Epithelial cell of esophagus (primary cell): ENCODE results near the gene DDX59.
A peak's percentile ranks its signal among the peaks of the same experiment; 100 is the strongest.
"Not testable (repeated sequence)": the region's sequence is repeated elsewhere in the genome, so short reads cannot be mapped to it uniquely, and the experiment has no call there.

Experiments
- DNase-seq: peaks from one replicate; pipeline ENCODE4 v3.0.0; 2010; ENCODE audit warnings: low read depth
- H3K4me3 ChIP-seq: 2 replicates; pipeline ENCODE4 v1.5.1; 2011; ENCODE audit warnings: mild to moderate bottlenecking, low read length, control low read depth
- TF ChIP-seq, protein P1 (sequence below): IDR thresholded peaks from 2 replicates; pipeline ENCODE4 v1.5.1; 2011; ENCODE audit warnings: low read depth, mild to moderate bottlenecking, low read length, control low read depth, inconsistent platforms; ENCODE audit not compliant: insufficient read depth; ENCODE audit errors: missing control alignments

Gene DDX59

DNA sequence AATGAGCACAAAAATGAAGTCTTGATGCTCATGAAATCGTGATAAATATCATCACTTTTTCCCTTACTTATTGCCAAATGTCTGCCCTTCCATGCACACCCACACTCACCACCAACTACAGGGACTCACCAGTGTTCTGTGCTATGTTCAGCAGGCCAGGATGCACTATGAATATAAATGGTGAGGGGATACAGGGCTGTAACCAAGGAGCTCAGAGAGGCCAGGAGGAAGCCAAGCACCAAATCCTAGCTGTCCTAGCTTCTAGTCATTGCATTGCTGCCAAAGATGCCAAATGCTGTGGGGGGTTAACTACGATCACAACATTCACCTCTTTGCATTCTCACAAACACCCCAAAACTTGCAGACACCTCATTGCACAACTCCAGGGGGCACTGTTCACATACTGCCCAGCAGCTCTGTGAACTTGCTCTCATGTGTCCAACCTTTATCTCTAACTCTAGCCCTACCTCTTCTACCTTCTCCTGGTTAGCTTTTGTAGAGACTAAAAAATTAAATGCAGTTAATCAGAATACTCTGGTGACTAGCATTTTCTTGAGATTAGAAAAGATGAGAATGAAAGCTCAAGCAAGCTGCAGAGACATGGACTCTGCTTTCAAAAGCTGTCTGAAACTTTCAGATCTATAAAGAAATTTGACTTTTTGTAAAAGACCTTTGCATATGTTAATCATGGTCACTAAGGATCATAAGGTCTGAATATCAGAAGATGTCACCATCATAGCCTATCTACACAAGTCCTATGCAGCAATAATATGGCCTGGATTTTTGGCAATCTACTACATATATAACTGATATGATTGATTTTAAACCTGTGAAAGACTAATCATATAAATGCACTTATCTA, 35.2 kb downstream of the DDX59 start:
- TF ChIP-seq, protein P1, sequence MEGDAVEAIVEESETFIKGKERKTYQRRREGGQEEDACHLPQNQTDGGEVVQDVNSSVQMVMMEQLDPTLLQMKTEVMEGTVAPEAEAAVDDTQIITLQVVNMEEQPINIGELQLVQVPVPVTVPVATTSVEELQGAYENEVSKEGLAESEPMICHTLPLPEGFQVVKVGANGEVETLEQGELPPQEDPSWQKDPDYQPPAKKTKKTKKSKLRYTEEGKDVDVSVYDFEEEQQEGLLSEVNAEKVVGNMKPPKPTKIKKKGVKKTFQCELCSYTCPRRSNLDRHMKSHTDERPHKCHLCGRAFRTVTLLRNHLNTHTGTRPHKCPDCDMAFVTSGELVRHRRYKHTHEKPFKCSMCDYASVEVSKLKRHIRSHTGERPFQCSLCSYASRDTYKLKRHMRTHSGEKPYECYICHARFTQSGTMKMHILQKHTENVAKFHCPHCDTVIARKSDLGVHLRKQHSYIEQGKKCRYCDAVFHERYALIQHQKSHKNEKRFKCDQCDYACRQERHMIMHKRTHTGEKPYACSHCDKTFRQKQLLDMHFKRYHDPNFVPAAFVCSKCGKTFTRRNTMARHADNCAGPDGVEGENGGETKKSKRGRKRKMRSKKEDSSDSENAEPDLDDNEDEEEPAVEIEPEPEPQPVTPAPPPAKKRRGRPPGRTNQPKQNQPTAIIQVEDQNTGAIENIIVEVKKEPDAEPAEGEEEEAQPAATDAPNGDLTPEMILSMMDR = peak; percentile 16
- no peak overlapping the region for H3K4me3 ChIP-seq
- DNase-seq = no peak

DNA sequence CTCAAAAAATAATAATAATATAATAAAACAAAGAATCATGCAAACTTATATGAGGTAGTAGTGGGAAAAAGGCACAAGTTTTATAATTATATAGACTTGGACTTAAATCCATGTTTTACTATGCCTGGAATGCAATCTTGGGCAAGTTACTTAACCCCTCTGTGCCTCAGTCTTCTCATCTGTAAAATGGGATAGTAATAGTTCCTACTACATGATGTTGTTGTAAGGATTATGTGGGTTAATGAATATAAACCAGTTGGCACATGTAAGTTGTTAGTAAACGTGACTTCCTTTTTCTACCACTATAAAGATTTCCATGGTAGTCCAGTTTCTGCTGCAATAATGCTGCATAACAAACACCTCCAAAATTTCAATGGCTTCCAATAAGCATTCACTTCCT, 38.3 kb downstream of the DDX59 start:
- TF ChIP-seq, protein P1 = no peak
- H3K4me3 ChIP-seq = no peak overlapping the region
- no peak for DNase-seq

DNA sequence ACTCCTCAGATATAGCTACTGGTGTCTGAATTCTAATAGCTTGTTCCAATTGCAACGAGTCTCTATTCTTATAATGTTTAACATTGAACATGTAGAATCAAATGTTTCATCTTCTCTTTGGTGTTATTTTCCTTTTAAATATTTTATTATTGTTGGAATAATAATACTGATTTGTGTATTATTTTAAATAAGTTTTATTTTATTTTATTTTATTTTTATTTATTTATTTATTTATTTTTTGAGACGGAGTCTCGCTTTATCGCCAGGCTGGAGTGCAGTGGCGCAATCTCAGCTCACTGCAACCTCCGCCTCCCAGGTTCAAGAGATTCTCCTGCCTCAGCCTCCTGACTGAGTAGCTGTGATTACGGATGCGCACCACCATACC, 39.2 kb downstream of the DDX59 start:
- DNase-seq, H3K4me3 ChIP-seq: not testable (repeated sequence)

DNA sequence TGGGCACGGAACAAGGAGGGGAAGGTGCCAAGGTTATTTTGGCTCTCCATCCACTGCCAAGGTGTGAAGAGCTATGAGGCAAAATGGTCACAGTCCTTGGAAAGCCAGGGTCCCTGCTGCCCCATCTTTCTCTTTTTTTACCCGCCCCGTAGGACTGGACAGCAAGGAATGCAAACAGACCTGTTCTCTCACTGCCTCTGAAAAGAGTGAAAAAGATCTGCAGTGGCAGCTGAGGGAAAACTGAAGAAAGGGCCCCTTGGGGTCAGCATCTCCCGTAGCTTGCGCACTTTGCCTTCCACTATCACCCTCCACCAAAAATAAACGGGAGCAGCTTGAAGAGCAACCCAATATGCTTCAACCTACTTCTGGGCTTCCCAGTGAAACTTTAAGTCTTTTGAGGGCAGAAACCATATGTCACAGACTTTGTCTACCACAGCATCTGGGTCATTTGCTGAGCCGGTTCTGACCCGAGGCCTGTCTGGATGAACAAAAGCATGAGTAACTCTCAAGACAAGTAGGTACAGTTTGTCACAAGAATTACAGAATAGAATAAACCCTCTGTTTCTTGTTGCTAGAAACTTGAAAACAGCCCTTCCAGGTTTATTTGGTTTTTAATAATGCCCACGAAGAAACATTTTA, 39.7 kb downstream of the DDX59 start:
- TF ChIP-seq, protein P1 = no peak
- DNase-seq = peak; percentile 38
- no peak overlapping the region for H3K4me3 ChIP-seq

DNA sequence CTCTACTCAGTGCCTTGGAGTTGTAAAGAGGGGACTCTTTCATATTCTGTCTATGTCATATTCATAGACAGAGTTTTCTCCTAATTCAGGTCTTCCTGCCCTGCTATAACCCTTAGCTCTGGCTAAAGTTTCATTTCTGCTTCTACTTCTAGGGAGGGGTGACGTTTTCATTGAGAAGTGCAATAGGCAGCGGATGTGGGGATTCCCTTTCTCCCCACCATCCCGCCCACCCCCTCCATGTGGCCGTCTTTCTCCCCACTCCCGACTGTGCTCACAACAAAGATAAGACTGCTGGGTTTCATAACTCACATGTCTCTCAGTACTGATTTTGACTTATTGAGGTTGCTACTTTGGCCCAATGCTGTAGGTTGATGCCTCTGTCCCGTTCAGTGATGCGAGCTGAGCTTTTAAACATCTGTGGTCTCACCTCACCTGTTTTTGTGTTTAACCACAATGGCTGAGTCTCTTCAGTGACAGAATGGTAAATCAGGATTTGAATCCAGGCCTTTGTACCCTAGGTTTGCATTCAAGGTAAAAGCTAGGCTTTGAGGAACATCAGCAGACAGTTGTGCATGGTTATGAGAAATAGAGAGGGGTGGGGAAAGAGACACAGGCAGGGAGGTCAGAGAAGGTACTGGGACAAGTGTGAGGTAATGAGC, 41.4 kb downstream of the DDX59 start:
- H3K4me3 ChIP-seq = no peak overlapping the region
- DNase-seq = no peak

DNA sequence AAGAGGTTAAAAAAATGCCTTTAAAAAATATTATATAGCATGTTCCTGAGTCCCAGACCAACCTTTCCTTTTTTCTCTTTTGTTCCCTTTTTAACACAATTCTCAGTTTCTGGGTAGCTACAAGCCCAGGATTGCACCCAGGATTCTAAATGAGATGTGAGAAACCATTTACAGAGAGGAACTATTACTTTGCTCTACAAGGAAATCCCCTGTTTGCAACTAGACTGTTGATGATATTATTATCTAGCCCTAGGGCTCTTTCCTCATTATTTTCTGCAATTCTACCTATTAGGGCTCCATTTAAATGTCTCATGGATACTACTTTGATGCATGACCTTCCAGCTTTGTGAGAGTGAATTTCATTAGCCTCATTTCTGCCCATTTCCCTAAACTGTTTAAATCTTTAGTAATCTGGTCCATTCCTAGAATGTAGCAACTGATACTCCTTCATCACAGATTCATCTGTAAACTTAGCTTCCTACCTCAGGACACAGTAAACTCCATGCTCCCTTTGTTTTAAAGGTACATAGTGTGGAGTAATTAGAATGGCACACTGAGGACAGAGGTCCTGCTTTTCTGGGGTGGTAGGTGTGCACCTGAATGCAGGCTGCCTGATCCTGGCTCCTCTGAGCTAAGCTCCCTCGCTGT, 42.0 kb downstream of the DDX59 start:
- H3K4me3 ChIP-seq = no peak overlapping the region
- TF ChIP-seq, protein P1 = no peak
- peak; percentile 24 for DNase-seq

More for the DNA sequence above, 41.4 kb downstream of the DDX59 start:
- TF ChIP-seq, protein P1 = no peak

DNA sequence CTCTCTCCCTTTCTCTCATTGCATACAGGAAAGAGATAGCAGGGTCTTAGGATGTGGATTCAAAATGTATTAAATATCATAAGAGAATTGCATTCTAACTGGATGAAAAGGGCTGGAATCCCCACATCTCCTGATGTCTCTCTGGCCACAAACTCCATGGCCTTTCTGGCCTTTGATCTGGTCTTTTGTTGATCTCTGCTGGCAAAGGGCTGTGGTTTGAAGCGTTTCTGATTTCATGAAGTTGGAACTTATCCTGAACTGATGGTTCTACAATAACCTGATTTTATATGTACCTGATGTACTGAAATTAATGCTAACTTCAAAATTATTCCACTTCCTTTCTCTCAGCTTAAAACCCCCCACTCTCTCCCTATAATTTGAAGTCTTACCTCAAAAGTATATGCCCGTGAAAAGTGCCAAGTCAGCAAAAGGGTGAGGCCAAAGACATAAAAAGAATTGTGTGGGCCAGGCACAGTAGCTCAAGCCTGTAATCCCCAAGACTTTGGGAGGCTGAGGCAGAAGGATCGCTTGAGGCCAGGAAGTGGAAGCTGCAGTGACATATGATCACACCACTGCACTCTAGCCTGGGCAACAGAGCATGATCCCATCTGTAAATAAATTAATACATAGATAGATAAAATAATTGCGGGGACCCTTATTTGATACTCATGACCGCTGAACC, 42.7 kb downstream of the DDX59 start:
- TF ChIP-seq, protein P1 = no peak
- H3K4me3 ChIP-seq = no peak overlapping the region
- DNase-seq = no peak
